Astrocyte (in vitro differentiated cells and primary cell): ENCODE measurements around the gene THADA. TPM values are rescaled to one million over a fixed set of nuclear protein-coding genes. Genes with fewer than 3 reads are reported as not detected.
A peak's percentile ranks its signal among the peaks of the same experiment; 100 is the strongest.

Experiments
- DNase-seq: peaks from one replicate; pipeline ENCODE4 v3.0.0-alpha.2; 2010; ENCODE audit warnings: low read depth
- FAIRE-seq: peaks from 2 replicates; lab custom pipeline; 2011; peaks lifted over from hg19 to GRCh38; lab: Jason Lieb, UNC
- H2AFZ ChIP-seq: 2 replicates; pipeline ENCODE4 v1.6.0; 2012; ENCODE audit warnings: low read depth, low read length, inconsistent platforms
- H3K27ac ChIP-seq: 2 replicates; pipeline ENCODE4 v1.5.1; 2011; ENCODE audit warnings: low read depth, low read length, inconsistent platforms
- H3K27me3 ChIP-seq: 2 replicates; pipeline ENCODE4 v1.6.0; 2011; ENCODE audit warnings: low read length, inconsistent platforms; ENCODE audit not compliant: insufficient read depth
- H3K36me3 ChIP-seq: 2 replicates; pipeline ENCODE4 v1.5.1; 2011; ENCODE audit warnings: low read length, inconsistent platforms; ENCODE audit not compliant: insufficient read depth
- H3K4me1 ChIP-seq: 2 replicates; pipeline ENCODE4 v1.5.1; 2011; ENCODE audit warnings: low read length, inconsistent platforms; ENCODE audit not compliant: insufficient read depth
- H3K4me2 ChIP-seq: 2 replicates; pipeline ENCODE4 v1.6.0; 2012; ENCODE audit warnings: low read length, inconsistent platforms
- H3K4me3 ChIP-seq: 2 replicates; pipeline ENCODE4 v1.5.1; 2011; ENCODE audit warnings: low read depth, mild to moderate bottlenecking, low read length, inconsistent platforms; ENCODE audit not compliant: insufficient read depth
- H3K79me2 ChIP-seq: 2 replicates; pipeline ENCODE4 v1.6.0; 2012; ENCODE audit warnings: mild to moderate bottlenecking, low read length, inconsistent platforms; ENCODE audit not compliant: insufficient read depth
- H3K9ac ChIP-seq: 2 replicates; pipeline ENCODE4 v1.6.0; 2012; ENCODE audit warnings: mild to moderate bottlenecking, low read length, inconsistent platforms
- H3K9me3 ChIP-seq: 2 replicates; pipeline ENCODE4 v1.5.1; 2012; ENCODE audit warnings: low read depth, mild to moderate bottlenecking, low read length, inconsistent platforms; ENCODE audit not compliant: insufficient read depth
- H4K20me1 ChIP-seq: 2 replicates; pipeline ENCODE4 v1.6.0; 2012; ENCODE audit warnings: low read length, inconsistent platforms; ENCODE audit not compliant: insufficient read depth
- H3K27ac Mint-ChIP-seq: one replicate; pipeline ENCODE4 v1.8.0; 2021; ENCODE audit warnings: mild to moderate bottlenecking, mixed read lengths; ENCODE audit not compliant: unreplicated experiment
- H3K27me3 Mint-ChIP-seq: one replicate; pipeline ENCODE4 v1.8.0; 2021; ENCODE audit warnings: low read depth, mixed read lengths; ENCODE audit not compliant: unreplicated experiment
- H3K36me3 Mint-ChIP-seq: one replicate; pipeline ENCODE4 v1.8.0; 2021; ENCODE audit warnings: low read depth, mixed read lengths; ENCODE audit not compliant: unreplicated experiment
- H3K4me1 Mint-ChIP-seq: one replicate; pipeline ENCODE4 v1.8.0; 2021; ENCODE audit warnings: low read depth, mixed read lengths; ENCODE audit not compliant: unreplicated experiment
- H3K4me3 Mint-ChIP-seq: one replicate; pipeline ENCODE4 v1.8.0; 2021; ENCODE audit warnings: mild to moderate bottlenecking, moderate library complexity, mixed read lengths; ENCODE audit not compliant: unreplicated experiment
- H3K9me3 Mint-ChIP-seq: one replicate; pipeline ENCODE4 v1.8.0; 2021; ENCODE audit warnings: mild to moderate bottlenecking, mixed read lengths; ENCODE audit not compliant: unreplicated experiment
- EZH2 ChIP-seq: IDR thresholded peaks from 2 replicates; pipeline ENCODE4 v1.6.1; 2012; ENCODE audit warnings: mild to moderate bottlenecking, low read length, inconsistent platforms; ENCODE audit not compliant: insufficient read depth
- total RNA-seq: library from RNA; stranded (reverse); gene quantifications from 2 replicates; pipeline ENCODE4 v1.2.1, GENCODE V29; 2021
- TF ChIP-seq, protein P1 (sequence below): IDR thresholded peaks from 2 replicates; pipeline ENCODE4 v1.5.1; 2011; ENCODE audit warnings: low read depth, mild to moderate bottlenecking, inconsistent platforms, low read length, moderate library complexity; ENCODE audit not compliant: insufficient read depth

Gene THADA
- total RNA-seq, 1 donor from 2014 or later: 16.2 TPM

DNA sequence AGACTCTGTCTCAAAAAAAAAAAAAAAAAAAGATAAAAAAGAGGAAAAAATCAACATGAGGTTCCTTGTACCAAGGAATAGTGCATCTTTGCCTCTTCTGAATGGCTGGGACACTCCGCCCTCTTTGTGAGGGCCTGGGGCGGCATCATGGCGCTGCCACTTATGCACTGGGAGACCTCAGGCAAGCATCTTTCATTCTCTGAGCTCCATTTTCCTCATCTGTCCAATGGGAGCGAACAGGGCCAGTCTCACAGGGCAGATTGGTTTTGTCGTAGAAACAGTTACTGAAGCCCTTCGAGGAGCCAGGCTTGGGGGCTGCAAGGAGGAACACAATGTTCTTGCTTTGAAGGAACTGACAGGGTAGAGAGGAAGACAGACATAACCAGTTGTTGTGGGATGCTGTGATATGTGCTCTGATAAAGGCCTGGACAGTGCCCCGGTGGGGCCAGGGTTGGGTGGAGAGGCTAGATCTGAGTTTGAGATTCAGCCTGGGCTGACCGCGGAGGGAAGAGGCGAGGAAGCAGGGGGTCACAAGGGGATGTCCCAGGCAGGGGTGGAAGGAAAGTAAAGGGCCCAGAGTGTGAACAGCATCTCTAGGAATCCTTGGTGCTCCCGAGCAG lies 383.5 kb downstream of the THADA start:
- H3K27me3 ChIP-seq: no peaks in the 10 kb centered on the region
- Mint-ChIP-seq H3K27me3 (peaks cover 15% of the 10 kb centered on the region), H3K36me3 (no peaks in the 10 kb centered on the region), H3K4me1 (peaks cover 2% of the 10 kb centered on the region), H3K4me3 (no peak overlapping the region), H3K9me3 (no peaks in the 10 kb centered on the region), H3K27ac (peak overlapping the region; percentile 41)
- H3K4me3 ChIP-seq: no peak overlapping the region
- no peaks in the 10 kb centered on the region for H3K9me3 ChIP-seq
- DNase-seq (no peak), FAIRE-seq (no peak)
- no peaks in the 10 kb centered on the region for H3K79me2 ChIP-seq
- no peak overlapping the region for H3K9ac ChIP-seq
- H4K20me1 ChIP-seq: no peaks in the 10 kb centered on the region
- no peak overlapping the region for H3K27ac ChIP-seq
- no peaks in the 10 kb centered on the region for H3K4me1 ChIP-seq
- no peak overlapping the region for H2AFZ ChIP-seq
- TF ChIP-seq EZH2: no peak
- TF ChIP-seq, protein P1, sequence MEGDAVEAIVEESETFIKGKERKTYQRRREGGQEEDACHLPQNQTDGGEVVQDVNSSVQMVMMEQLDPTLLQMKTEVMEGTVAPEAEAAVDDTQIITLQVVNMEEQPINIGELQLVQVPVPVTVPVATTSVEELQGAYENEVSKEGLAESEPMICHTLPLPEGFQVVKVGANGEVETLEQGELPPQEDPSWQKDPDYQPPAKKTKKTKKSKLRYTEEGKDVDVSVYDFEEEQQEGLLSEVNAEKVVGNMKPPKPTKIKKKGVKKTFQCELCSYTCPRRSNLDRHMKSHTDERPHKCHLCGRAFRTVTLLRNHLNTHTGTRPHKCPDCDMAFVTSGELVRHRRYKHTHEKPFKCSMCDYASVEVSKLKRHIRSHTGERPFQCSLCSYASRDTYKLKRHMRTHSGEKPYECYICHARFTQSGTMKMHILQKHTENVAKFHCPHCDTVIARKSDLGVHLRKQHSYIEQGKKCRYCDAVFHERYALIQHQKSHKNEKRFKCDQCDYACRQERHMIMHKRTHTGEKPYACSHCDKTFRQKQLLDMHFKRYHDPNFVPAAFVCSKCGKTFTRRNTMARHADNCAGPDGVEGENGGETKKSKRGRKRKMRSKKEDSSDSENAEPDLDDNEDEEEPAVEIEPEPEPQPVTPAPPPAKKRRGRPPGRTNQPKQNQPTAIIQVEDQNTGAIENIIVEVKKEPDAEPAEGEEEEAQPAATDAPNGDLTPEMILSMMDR: no peak
- H3K4me2 ChIP-seq: no peak overlapping the region
- no peaks in the 10 kb centered on the region for H3K36me3 ChIP-seq

DNA sequence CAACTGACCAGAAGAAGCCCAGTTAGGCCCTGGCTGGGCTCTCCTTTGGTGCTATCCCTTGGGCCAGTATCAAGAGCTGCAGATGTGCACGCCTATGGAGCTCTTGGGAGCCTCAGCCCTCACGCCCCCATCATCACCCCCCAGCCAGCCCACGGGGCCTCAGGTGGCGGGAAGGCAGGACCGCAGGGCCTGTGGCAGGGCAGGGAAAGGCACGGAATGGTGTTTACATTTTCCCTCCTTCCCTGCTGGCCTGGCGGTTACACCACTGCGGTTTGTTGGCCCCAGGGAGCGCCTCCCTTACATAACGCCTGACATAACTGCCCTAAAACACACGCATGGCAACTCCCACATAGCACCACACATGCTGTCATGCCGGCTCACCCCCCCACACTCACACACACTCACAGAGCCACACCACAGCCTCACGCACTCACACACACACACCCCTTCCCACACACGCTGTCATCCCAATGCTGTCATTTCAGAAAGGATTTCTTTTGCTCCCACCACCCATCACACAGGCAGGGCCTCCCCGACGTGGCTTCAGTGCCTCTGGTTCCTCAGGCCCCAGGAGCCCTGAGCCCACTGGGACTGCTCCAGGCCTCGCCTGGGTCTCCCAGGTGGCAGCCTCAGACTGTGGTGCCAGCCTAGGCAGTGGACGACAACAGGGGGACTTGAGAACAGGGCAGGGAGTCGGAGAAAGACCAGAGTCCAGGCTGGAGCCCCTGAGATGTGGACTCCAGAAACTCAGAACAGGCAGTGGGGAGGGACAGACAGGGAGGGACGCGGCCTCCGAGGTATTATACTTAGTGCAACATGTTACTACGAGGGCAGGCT lies 385.2 kb downstream of the THADA start:
- H3K27ac ChIP-seq: no peak overlapping the region
- FAIRE-seq: no peak
- DNase-seq: no peak

More for the DNA sequence above, 385.2 kb downstream of the THADA start:
- Histone ChIP-seq H3K9ac (no peak overlapping the region), H3K4me3 (no peak overlapping the region), H3K4me1 (no peaks in the 10 kb centered on the region), H3K36me3 (no peaks in the 10 kb centered on the region), H3K4me2 (no peak overlapping the region), H4K20me1 (no peaks in the 10 kb centered on the region), H2AFZ (no peak overlapping the region), H3K27me3 (no peaks in the 10 kb centered on the region), H3K9me3 (no peaks in the 10 kb centered on the region), H3K79me2 (no peaks in the 10 kb centered on the region)
- Mint-ChIP-seq H3K27me3 (peaks cover 26% of the 10 kb centered on the region), H3K9me3 (no peaks in the 10 kb centered on the region), H3K4me3 (no peak overlapping the region), H3K4me1 (peaks cover 2% of the 10 kb centered on the region), H3K36me3 (no peaks in the 10 kb centered on the region), H3K27ac (no peak overlapping the region)
- TF ChIP-seq EZH2: no peak
- TF ChIP-seq, protein P1: no peak
